Measurements from ENCODE around the gene TPCN1. TPM values are rescaled to one million over a fixed set of nuclear protein-coding genes. Genes with fewer than 3 reads are reported as not detected.

Gene TPCN1
- total RNA-seq, 4 donors from 2014 or later = 85.1 to 1,315 (median 121) TPM

DNA sequence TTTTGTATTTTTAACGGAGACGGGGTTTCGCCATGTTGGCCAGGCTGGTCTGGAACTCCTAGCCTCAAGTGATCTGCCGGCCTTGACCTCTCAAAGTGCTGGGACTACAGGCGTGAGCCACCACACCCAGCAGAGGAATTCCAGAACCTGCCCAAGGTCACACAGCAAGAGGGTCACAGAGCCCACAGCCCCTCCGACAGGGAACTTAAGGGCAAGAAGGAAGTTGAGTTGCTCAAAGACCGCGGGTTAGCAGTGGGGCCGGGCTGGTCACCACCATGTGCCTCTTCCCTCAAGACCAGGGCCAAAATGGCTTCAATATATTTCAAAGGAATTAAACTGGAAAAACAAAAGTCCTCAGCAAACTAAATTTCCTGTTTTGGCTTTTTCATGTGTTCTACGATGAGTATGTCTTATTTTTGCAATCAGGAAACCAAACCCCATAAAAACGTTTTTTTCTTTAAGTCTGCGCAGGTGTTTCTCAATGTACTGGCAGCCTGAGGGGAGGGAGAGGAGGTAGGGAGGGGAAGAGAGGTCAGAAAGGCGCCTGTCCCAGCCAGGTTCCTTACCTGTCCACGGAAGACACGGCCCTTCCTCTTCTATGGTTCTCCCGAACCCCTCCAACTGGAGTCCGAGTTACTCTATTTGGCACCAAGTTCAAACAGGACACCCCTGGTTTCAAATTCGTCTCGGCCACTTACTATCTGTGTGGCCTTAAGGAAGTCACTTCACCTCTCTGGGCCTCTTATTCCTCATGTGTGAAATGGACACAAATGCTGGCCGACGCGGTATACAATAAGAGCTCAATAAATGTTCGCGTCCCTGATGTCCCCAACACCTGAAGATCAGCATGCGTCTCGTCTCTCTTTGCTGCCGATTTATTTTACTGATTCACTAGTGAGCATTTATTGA lies 112.9 kb downstream of the TPCN1 start:
- peak overlapping the region; percentile 20 to 93 (median 76) for H3K4me3 ChIP-seq
- peak overlapping the region; percentile 78 to 92 (median 86) for H3K27ac ChIP-seq
- H3K27me3 ChIP-seq = no peaks in the 10 kb centered on the region
- in situ Hi-C loops (cut with MboI; ENCODE audit: low pct_ligation_motif_present in 1 of 4, low pct_unique_long_range_greater_than_20kb in 1 of 4, low sequenced_read_pairs in 3 of 4) = loop anchor here in 1 of 4 donors (25.0 kb wide), 1 partner anchor 147 kb away; the partner anchor contains the start of genes DDX54 and RITA1
- peaks cover 0 to 23% (median 20%) of the 10 kb centered on the region in 4 donors for H3K4me1 ChIP-seq
- DNase-seq = peak; percentile 26
- H3K36me3 ChIP-seq = no peaks in the 10 kb centered on the region
- no peaks in the 10 kb centered on the region for H3K9me3 ChIP-seq
- intact Hi-C loops (cut with DNase I; ENCODE audit: low total_unique reads) = no loop called here
- 3 to 22% methylated on average over 9 to 27 of the region's 27 CpGs for WGBS, 2 donors (ENCODE audit: low coverage in 1 of 2)
- TF ChIP-seq POLR2AphosphoS5 (IDR thresholded peaks at IDR 0.05) (no peak), POLR2A (IDR thresholded peaks at IDR 0.05) (no peak), EP300 (IDR thresholded peaks at IDR 0.05; ENCODE audit: low read depth) (no peak)
- TF ChIP-seq, protein P1, sequence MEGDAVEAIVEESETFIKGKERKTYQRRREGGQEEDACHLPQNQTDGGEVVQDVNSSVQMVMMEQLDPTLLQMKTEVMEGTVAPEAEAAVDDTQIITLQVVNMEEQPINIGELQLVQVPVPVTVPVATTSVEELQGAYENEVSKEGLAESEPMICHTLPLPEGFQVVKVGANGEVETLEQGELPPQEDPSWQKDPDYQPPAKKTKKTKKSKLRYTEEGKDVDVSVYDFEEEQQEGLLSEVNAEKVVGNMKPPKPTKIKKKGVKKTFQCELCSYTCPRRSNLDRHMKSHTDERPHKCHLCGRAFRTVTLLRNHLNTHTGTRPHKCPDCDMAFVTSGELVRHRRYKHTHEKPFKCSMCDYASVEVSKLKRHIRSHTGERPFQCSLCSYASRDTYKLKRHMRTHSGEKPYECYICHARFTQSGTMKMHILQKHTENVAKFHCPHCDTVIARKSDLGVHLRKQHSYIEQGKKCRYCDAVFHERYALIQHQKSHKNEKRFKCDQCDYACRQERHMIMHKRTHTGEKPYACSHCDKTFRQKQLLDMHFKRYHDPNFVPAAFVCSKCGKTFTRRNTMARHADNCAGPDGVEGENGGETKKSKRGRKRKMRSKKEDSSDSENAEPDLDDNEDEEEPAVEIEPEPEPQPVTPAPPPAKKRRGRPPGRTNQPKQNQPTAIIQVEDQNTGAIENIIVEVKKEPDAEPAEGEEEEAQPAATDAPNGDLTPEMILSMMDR (IDR thresholded peaks at IDR 0.05) = no peak

DNA sequence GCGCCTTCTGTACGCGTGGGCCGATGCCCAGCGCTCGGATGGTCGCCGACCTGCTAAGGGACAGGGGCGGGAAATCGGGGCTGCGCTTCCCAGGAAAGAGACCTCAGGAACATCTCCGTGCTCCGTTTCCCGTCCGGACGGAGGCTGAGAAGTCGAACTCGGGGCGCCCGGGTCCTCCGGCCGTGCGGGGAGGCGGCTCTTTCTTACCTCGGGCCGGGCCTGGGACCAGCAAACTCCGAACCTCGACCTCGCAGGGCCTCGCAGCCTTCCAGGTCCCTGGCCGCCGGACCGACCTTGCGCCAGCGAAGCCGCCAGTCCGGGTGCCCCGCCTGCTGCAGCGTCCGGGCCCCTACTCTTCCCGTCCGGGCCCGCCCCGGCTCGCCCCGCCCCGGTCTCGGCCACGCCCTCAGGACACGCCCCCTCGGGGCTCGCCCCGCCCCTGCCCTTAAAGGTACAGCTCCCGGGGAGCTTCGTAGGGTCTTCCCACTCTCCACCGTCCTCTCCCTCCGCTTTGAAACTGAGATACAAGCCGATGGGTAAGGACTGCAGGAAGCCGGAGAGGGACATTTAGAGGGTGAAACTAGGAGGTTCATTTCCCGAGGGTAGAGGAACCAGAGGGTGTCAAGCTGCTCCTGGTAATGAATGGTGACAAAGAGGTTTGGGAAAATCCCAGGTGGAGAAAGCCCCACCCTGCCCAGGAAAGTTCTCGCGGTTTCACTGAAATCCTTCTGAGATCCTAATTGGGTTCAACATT lies 113.7 kb downstream of the TPCN1 start, which contains the start of gene SLC8B1:
Gene SLC8B1, minus strand, starts transcription at position 324 of the 754 bp plus-strand sequence. CDS start 2,231 bp downstream, outside the sequence.
- peak within 1 kb of the TSS; percentile 78 to 92 (median 86) for H3K27ac ChIP-seq
- no peaks in the 10 kb centered on the region for H3K27me3 ChIP-seq
- no peaks in the 10 kb centered on the region for H3K36me3 ChIP-seq
- intact Hi-C loops (cut with DNase I; ENCODE audit: low total_unique reads) (no loop called here), in situ Hi-C loops (cut with MboI; ENCODE audit: low pct_ligation_motif_present in 1 of 4, low pct_unique_long_range_greater_than_20kb in 1 of 4, low sequenced_read_pairs in 3 of 4) (loop anchor here in 1 of 4 donors (25.0 kb wide), 1 partner anchor 148 kb away; the partner anchor contains the start of genes DDX54 and RITA1)
- WGBS, 2 donors (ENCODE audit: low coverage in 1 of 2) = 1 to 13% methylated on average over 3 to 36 of the region's 62 CpGs
- H3K9me3 ChIP-seq = no peaks in the 10 kb centered on the region
- DNase-seq = peak; percentile 92
- peaks cover 0 to 23% (median 20%) of the 10 kb centered on the region in 4 donors for H3K4me1 ChIP-seq
- TF ChIP-seq, protein P1 (IDR thresholded peaks at IDR 0.05) = no peak
- TF ChIP-seq POLR2AphosphoS5 (IDR thresholded peaks at IDR 0.05) (peak; percentile 91 to 98 (median 97)), EP300 (IDR thresholded peaks at IDR 0.05; ENCODE audit: low read depth) (no peak), POLR2A (IDR thresholded peaks at IDR 0.05) (peak; percentile 95)
- peak within 1 kb of the TSS; percentile 20 to 93 (median 76) for H3K4me3 ChIP-seq

DNA sequence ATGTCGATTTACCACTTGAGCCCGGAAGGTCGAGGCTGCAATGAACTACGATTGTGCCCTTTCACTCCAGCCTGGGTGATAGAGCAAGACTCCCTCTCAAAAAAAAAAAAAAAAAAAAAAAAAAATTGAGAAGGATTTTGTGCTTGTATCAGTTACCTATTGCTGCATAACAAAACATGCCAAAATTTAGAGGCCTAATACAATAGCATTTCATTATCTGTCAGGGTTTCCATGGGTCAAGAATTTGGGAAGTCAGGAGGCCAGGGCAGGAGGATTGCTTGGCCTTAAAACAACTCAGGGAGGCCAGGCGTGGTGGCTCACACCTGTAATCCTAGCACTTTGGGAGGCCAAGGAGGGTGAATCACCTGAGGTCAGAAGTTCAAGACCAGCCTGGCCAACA lies 118.3 kb downstream of the TPCN1 start:
- intact Hi-C loops (cut with DNase I; ENCODE audit: low total_unique reads) = no loop called here
- TF ChIP-seq POLR2A (IDR thresholded peaks at IDR 0.05) (no peak), EP300 (IDR thresholded peaks at IDR 0.05; ENCODE audit: low read depth) (no peak)
- TF ChIP-seq, protein P1 (IDR thresholded peaks at IDR 0.05) = no peak
- Histone ChIP-seq H3K4me1 (peaks cover 0 to 6% (median 6%) of the 10 kb centered on the region in 4 donors), H3K36me3 (no peaks in the 10 kb centered on the region), H3K27me3 (no peaks in the 10 kb centered on the region), H3K27ac (no peak overlapping the region), H3K4me3 (no peak overlapping the region), H3K9me3 (no peaks in the 10 kb centered on the region)
- in situ Hi-C loops (cut with MboI; ENCODE audit: low pct_ligation_motif_present in 1 of 4, low pct_unique_long_range_greater_than_20kb in 1 of 4, low sequenced_read_pairs in 3 of 4) = loop anchor here in 1 of 4 donors (25.0 kb wide), 1 partner anchor 152 kb away; the partner anchor contains the start of genes DDX54 and RITA1
- DNase-seq = no peak
- WGBS, 2 donors (ENCODE audit: low coverage in 1 of 2) = 60 to 96% methylated on average over 1 to 5 of the region's 5 CpGs

Measured in transverse colon (tissue), 4 donors.